Parathyroid adenoma (tissue), 2 donors: ENCODE results near the gene PRR15.

ENCODE experiments used
- H2AFZ ChIP-seq: fragments of 300-600 bp; sonication (generic); one replicate; pipeline ENCODE4 v1.7.0; 2017; ENCODE audit warnings: antibody characterized with exemption, mild to moderate bottlenecking
- H3K27ac ChIP-seq: fragments of 300-600 bp; sonication (generic); one replicate; pipeline ENCODE4 v1.7.0; 2017
- H3K27me3 ChIP-seq: fragments of 300-600 bp; sonication (generic); one replicate; pipeline ENCODE4 v1.7.0; 2017; ENCODE audit warnings: low read length; ENCODE audit not compliant: control insufficient read depth, insufficient read depth
- H3K36me3 ChIP-seq: fragments of 300-600 bp; sonication (generic); one replicate; pipeline ENCODE4 v1.7.0; 2017; ENCODE audit warnings: low read length; ENCODE audit not compliant: control insufficient read depth, insufficient read depth
- H3K4me1 ChIP-seq: fragments of 300-600 bp; sonication (generic); one replicate; pipeline ENCODE4 v1.7.0; 2017; ENCODE audit warnings: control low read depth
- H3K4me2 ChIP-seq: fragments of 300-600 bp; sonication (generic); one replicate; pipeline ENCODE4 v1.7.0; 2017; ENCODE audit warnings: low read length
- H3K4me3 ChIP-seq: fragments of 300-600 bp; sonication (generic); one replicate; pipeline ENCODE4 v1.7.0; 2017; ENCODE audit warnings: low read depth, low read length
- H3K79me2 ChIP-seq: fragments of 300-600 bp; sonication (generic); one replicate; pipeline ENCODE4 v1.7.0; 2017; ENCODE audit warnings: control low read depth
- H3K9ac ChIP-seq: fragments of 300-600 bp; sonication (generic); one replicate; pipeline ENCODE4 v1.7.0; 2017; ENCODE audit warnings: mild to moderate bottlenecking
- H3K9me3 ChIP-seq: fragments of 300-600 bp; sonication (generic); one replicate; pipeline ENCODE4 v1.7.0; 2017; ENCODE audit warnings: low read length; ENCODE audit not compliant: control insufficient read depth
- CTCF ChIP-seq: fragments of 300-600 bp; sonication (generic); IDR thresholded peaks from one replicate; pipeline ENCODE4 v1.7.0; 2017; ENCODE audit warnings: antibody characterized with exemption, mild to moderate bottlenecking
- donor health status: primary hyperparathyroidism.

The PRR15 gene

GRCh38 chr7:29563590-29564495, at the start of gene PRR15:
PRR15 (plus strand) TSS chr7:29563835; CDS start chr7:29566330, 2,495 bp downstream.
- H3K27ac ChIP-seq: peak within 1 kb of the TSS; percentile 9

GRCh38 chr7:29516491-29516890, 47.1 kb upstream of the PRR15 start:
- no peak overlapping the region for H3K4me2 ChIP-seq
- H3K27ac ChIP-seq: no peak overlapping the region
- no peak for TF ChIP-seq CTCF
- no peak overlapping the region for H2AFZ ChIP-seq
- H3K9me3 ChIP-seq: no peaks in the 10 kb centered on the region
- no peaks in the 10 kb centered on the region for H3K36me3 ChIP-seq
- H3K4me3 ChIP-seq: no peak overlapping the region
- H3K79me2 ChIP-seq: no peaks in the 10 kb centered on the region
- H3K9ac ChIP-seq: no peak overlapping the region
- H3K4me1 ChIP-seq: no peaks in the 10 kb centered on the region
- no peaks in the 10 kb centered on the region for H3K27me3 ChIP-seq

More at GRCh38 chr7:29563590-29564495, at the start of gene PRR15:
- H3K9ac ChIP-seq: no peak within 1 kb of the TSS
- peak within 1 kb of the TSS; percentile 72 for H2AFZ ChIP-seq
- no peaks in the 10 kb centered on the region for H3K27me3 ChIP-seq
- H3K4me2 ChIP-seq: peak within 1 kb of the TSS; percentile 93
- H3K79me2 ChIP-seq: no peaks in the 10 kb centered on the region
- no peaks in the 10 kb centered on the region for H3K4me1 ChIP-seq
- H3K36me3 ChIP-seq: no peaks in the 10 kb centered on the region
- no peaks in the 10 kb centered on the region for H3K9me3 ChIP-seq
- no peak for TF ChIP-seq CTCF
- peak within 1 kb of the TSS; percentile 69 for H3K4me3 ChIP-seq

- no peaks in the 10 kb centered on the region for H3K27me3 ChIP-seq
- no peak overlapping the region for H3K4me2 ChIP-seq
- H3K4me3 ChIP-seq: no peak overlapping the region
- H3K9me3 ChIP-seq: no peaks in the 10 kb centered on the region
- H3K36me3 ChIP-seq: no peaks in the 10 kb centered on the region
- no peak overlapping the region for H2AFZ ChIP-seq
- no peaks in the 10 kb centered on the region for H3K4me1 ChIP-seq
- no peak overlapping the region for H3K9ac ChIP-seq
- no peaks in the 10 kb centered on the region for H3K79me2 ChIP-seq
- no peak overlapping the region for H3K27ac ChIP-seq
- TF ChIP-seq CTCF: no peak
These were observed 45.0 kb upstream of the PRR15 start for GRCh38 chr7:29518616-29519015.

- no peak overlapping the region for H3K4me2 ChIP-seq
- no peaks in the 10 kb centered on the region for H3K79me2 ChIP-seq
- H2AFZ ChIP-seq: no peak overlapping the region
- no peaks in the 10 kb centered on the region for H3K36me3 ChIP-seq
- H3K9ac ChIP-seq: no peak overlapping the region
- no peaks in the 10 kb centered on the region for H3K27me3 ChIP-seq
- H3K27ac ChIP-seq: no peak overlapping the region
- no peak for TF ChIP-seq CTCF
- no peaks in the 10 kb centered on the region for H3K4me1 ChIP-seq
- H3K9me3 ChIP-seq: no peaks in the 10 kb centered on the region
- no peak overlapping the region for H3K4me3 ChIP-seq
These were observed 39.9 kb upstream of the PRR15 start for GRCh38 chr7:29523728-29524127.
